ENCODE data around the gene MS4A10.

DNA sequence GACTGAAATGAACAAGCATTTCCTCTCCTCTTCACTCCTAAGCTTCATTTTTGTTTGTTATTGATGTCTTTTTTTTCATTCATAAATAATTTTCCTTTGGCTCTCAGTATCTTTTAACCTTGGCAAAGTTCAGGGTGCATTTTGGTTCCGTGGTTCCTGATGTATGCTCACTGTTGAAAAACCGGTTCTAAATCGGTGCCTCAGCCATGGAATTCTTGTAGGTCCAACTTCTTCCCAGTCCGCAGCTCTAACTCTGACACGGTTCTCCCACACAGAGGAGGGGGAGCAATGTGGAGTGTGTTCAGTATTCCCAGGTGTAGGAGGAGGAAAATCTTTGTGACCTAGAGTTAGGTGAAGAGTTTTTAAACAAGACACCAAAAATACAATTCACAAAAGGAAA is 41.0 kb upstream of the MS4A10 start:
- no peak for TF ChIP-seq EZH2 (IDR thresholded peaks at IDR 0.05; ENCODE audit: borderline replicate concordance, control insufficient read depth, low read depth, low read length)
- TF ChIP-seq, protein P1, sequence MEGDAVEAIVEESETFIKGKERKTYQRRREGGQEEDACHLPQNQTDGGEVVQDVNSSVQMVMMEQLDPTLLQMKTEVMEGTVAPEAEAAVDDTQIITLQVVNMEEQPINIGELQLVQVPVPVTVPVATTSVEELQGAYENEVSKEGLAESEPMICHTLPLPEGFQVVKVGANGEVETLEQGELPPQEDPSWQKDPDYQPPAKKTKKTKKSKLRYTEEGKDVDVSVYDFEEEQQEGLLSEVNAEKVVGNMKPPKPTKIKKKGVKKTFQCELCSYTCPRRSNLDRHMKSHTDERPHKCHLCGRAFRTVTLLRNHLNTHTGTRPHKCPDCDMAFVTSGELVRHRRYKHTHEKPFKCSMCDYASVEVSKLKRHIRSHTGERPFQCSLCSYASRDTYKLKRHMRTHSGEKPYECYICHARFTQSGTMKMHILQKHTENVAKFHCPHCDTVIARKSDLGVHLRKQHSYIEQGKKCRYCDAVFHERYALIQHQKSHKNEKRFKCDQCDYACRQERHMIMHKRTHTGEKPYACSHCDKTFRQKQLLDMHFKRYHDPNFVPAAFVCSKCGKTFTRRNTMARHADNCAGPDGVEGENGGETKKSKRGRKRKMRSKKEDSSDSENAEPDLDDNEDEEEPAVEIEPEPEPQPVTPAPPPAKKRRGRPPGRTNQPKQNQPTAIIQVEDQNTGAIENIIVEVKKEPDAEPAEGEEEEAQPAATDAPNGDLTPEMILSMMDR (IDR thresholded peaks at IDR 0.05 in 2 of 3, conservative IDR thresholded peaks at IDR 0.05 in 1 of 3; ENCODE audit: control insufficient read depth in 2 of 3, extremely low read depth in 1 of 3, insufficient read depth in 1 of 3, low read depth in 3 of 3, low read length in 3 of 3): no peak
- no peak for TF ChIP-seq CREM (IDR thresholded peaks at IDR 0.05; ENCODE audit: low read depth)
- TF ChIP-seq HDAC6 (IDR thresholded peaks at IDR 0.05; ENCODE audit: unreplicated experiment): no peak
- TF ChIP-seq, protein P2, sequence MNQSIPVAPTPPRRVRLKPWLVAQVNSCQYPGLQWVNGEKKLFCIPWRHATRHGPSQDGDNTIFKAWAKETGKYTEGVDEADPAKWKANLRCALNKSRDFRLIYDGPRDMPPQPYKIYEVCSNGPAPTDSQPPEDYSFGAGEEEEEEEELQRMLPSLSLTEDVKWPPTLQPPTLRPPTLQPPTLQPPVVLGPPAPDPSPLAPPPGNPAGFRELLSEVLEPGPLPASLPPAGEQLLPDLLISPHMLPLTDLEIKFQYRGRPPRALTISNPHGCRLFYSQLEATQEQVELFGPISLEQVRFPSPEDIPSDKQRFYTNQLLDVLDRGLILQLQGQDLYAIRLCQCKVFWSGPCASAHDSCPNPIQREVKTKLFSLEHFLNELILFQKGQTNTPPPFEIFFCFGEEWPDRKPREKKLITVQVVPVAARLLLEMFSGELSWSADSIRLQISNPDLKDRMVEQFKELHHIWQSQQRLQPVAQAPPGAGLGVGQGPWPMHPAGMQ (IDR thresholded peaks at IDR 0.05; ENCODE audit: borderline replicate concordance): no peak
- TF ChIP-seq KDM1A (IDR thresholded peaks at IDR 0.05; ENCODE audit: borderline replicate concordance): no peak
- no peak for TF ChIP-seq POLR2A (IDR thresholded peaks at IDR 0.05; ENCODE audit: low read depth, low read length)
- no peak for TF ChIP-seq ZZZ3 (IDR thresholded peaks at IDR 0.05; ENCODE audit: control insufficient read depth, insufficient read length, low read depth)
- TF ChIP-seq, protein P3, sequence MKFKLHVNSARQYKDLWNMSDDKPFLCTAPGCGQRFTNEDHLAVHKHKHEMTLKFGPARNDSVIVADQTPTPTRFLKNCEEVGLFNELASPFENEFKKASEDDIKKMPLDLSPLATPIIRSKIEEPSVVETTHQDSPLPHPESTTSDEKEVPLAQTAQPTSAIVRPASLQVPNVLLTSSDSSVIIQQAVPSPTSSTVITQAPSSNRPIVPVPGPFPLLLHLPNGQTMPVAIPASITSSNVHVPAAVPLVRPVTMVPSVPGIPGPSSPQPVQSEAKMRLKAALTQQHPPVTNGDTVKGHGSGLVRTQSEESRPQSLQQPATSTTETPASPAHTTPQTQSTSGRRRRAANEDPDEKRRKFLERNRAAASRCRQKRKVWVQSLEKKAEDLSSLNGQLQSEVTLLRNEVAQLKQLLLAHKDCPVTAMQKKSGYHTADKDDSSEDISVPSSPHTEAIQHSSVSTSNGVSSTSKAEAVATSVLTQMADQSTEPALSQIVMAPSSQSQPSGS (IDR thresholded peaks at IDR 0.05; ENCODE audit: low read length): no peak
- no peak for TF ChIP-seq RAD21 (IDR thresholded peaks at IDR 0.05; ENCODE audit: insufficient read depth, low read depth, low read length)
